NCI-H526 (cell line): ENCODE results near the gene ADAM10.
"Not testable (repeated sequence)": the region's sequence is repeated elsewhere in the genome, so short reads cannot be mapped to it uniquely, and the experiment has no call there.

Experiments used
- DNase-seq, 2 experiments: peaks; one replicate each; lab custom pipeline; 2025; lab: John Stamatoyannopoulos, UW

Gene ADAM10

GRCh38 chr15:58608129-58608590, 141.3 kb downstream of the ADAM10 start:
- DNase-seq: peak in 1 of 2 experiments; percentile 30

GRCh38 chr15:58606577-58607080, 142.9 kb downstream of the ADAM10 start:
- no peak for DNase-seq

GRCh38 chr15:58605931-58606530, 143.5 kb downstream of the ADAM10 start:
- no peak for DNase-seq

- no peak for DNase-seq
Measured at GRCh38 chr15:58604455-58604923, 145.0 kb downstream of the ADAM10 start.

GRCh38 chr15:58603927-58604326, 145.6 kb downstream of the ADAM10 start:
- DNase-seq: not testable (repeated sequence)

GRCh38 chr15:58602823-58603222, 146.7 kb downstream of the ADAM10 start:
- no peak for DNase-seq

GRCh38 chr15:58598829-58599210, 150.7 kb downstream of the ADAM10 start:
- DNase-seq: no peak

- no peak for DNase-seq
Measured at GRCh38 chr15:58597943-58598828, 151.3 kb downstream of the ADAM10 start.

- DNase-seq: no peak
Measured at GRCh38 chr15:58595516-58596263, 153.8 kb downstream of the ADAM10 start.

GRCh38 chr15:58594898-58595297, 154.6 kb downstream of the ADAM10 start:
- DNase-seq: no peak

- DNase-seq: no peak
Measured at GRCh38 chr15:58593870-58594269, 155.6 kb downstream of the ADAM10 start.

- no peak for DNase-seq
Measured at GRCh38 chr15:58590926-58591325, 158.6 kb downstream of the ADAM10 start.

GRCh38 chr15:58590236-58590635, 159.3 kb downstream of the ADAM10 start:
- DNase-seq: no peak

- DNase-seq: no peak
Measured at GRCh38 chr15:58589047-58589446, 160.5 kb downstream of the ADAM10 start.

GRCh38 chr15:58588096-58588495, 161.4 kb downstream of the ADAM10 start:
- no peak for DNase-seq

- DNase-seq: no peak
Measured at GRCh38 chr15:58587486-58587885, 162.0 kb downstream of the ADAM10 start.

GRCh38 chr15:58585693-58586443, 163.6 kb downstream of the ADAM10 start:
- DNase-seq: no peak

GRCh38 chr15:58584789-58585461, 164.6 kb downstream of the ADAM10 start:
- no peak for DNase-seq

- DNase-seq: no peak
Measured at GRCh38 chr15:58583171-58583908, 166.2 kb downstream of the ADAM10 start.

- DNase-seq: no peak
Measured at GRCh38 chr15:58582160-58582559, 167.3 kb downstream of the ADAM10 start.
